GM18858 (cell line): ENCODE results near the gene NDUFV1.
"Not testable (repeated sequence)": the region's sequence is repeated elsewhere in the genome, so short reads cannot be mapped to it uniquely, and the experiment has no call there.

Source experiments
- ATAC-seq: cut with Tn5 transposase; IDR thresholded peaks from one replicate; pipeline ENCODE4 v1.9.1; 2021; ENCODE audit not compliant: unreplicated experiment

NDUFV1 gene

DNA sequence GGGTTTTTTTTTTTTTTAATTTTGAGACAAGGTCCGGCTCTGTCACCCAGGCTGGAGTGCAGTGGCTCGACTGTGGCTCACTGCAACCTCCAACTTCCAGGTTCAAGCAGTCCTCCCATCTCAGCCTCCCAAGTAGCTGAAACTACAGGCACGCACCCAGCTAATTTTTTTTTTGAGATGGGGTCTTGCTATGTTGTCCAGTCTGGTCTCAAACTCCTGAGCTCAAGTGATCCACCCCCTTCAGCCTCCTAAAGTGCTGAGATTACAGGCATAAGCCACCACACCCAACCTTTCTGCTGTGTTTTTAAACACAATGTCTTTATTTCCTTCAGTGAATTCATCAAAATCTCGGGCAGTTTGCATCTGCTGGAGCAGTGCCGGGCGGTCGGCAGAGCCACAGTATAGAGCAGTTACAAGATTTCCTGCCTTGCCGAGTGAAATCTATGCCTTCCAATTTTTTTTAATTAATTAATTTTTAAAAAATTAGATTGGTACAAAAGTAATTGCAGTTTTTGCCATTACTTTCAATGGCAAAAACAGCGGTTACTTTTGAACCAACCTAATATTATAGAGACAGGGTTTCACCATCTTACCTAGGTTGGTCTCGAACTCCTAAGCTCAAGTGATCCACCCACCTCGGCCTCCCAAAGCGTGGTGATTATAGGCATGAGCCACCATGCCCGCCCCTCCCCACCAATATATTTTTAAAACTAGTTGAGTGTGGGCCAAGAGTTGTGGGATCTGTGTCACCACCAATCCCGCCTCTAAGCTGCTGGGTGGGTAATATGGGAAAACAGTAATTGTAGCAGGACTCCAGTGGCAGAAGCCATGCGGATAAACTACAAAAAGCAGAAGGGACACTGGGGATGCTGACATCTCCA is 46.5 kb downstream of the NDUFV1 start:
- no peak for ATAC-seq

DNA sequence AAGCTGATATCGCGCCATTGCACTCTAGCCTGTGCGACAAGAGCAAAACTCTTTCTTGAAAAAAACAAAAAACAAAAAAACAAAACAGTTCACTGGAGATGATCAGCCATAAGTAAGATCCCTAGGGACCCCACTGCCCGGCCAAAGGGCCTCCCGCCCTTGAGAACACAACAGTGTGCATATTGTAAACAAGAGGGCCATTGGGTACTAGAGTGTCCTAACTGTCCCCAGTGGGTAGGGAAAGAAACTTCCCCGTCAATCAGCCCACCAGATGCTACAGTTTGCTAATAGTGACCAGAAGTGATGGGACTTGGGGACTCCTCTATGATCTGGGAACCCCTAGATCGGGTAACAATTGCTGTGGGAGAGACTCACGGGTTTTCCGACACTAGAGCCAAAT is 47.5 kb downstream of the NDUFV1 start:
- ATAC-seq = no peak

DNA sequence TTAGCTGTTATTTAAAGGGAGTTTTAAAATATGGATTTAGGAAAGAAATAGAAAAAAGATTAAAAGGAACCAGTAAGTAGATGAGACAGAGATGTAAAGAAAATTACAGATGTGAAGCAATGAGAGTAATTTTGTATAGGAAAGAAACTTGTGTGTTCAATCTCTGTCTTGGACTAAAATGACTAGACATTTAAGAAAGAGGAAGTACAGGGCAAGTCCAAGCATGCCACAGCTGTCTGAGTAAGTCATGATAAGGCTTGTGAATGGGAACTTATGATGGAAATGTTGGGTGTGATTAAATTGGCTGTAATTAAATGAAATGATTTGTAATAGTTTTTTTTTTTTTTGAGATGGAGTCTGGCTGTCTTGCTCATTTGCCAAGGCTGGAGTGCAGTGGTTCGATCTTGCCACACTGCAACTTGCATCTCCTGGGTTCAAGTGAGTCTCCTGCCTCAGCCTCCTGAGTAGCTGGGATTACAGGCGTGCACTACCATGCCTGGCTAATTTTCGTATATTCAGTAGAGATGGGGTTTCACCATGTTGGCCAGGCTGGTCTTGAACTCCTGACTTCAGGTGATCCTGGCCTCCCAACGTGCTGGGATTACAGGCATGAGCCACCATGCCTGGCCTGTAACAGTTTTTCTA is 49.7 kb downstream of the NDUFV1 start:
- no peak for ATAC-seq

DNA sequence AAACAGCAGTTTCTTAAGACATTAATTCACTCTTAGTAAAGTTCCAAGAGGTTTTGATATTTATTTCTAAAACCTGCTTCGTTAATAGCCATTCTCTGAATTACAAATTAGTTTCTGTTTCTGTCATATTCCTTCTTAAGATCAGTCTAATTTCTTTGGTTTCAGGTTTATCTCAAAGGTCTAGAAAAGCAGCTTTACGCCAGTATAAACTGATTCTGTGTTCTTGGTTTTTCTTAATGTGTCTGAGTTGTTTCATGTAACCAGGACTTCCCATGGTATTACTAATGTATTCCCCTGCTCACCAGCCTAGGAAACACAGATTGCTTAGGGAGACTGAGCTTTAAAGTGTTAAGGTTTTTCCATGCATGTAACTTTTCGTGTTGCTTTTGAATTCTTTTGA is 50.6 kb downstream of the NDUFV1 start:
- no peak for ATAC-seq

- ATAC-seq = not testable (repeated sequence)
Observed at GRCh38 chr11:67659651-67660165, 53.0 kb downstream of the NDUFV1 start.

GRCh38 chr11:67660752-67661151 is 54.0 kb downstream of the NDUFV1 start:
- ATAC-seq = not testable (repeated sequence)
